Retina (tissue), 1 donor: ENCODE measurements around the gene FER1L5.

ENCODE experiments used
- DNase-seq: peaks from one replicate; pipeline ENCODE4 v3.0.0-alpha.2; 2016

Gene FER1L5

GRCh38 chr2:96753661-96754282, 111.2 kb downstream of the FER1L5 start:
- DNase-seq, result no peak

GRCh38 chr2:96754317-96754716, 111.8 kb downstream of the FER1L5 start:
- no peak for DNase-seq
